Umbilical cord (tissue), 2 donors: Measurements from ENCODE around the gene PTAFR. TPM values are rescaled to one million over a fixed set of nuclear protein-coding genes. Genes with fewer than 3 reads are reported as not detected.

ENCODE experiments used
- DNase-seq: peaks from one replicate; pipeline ENCODE4 v3.0.0-alpha.2; 2015; ENCODE audit warnings: low spot score
- total RNA-seq: library from RNA; depleted of rRNA; stranded (reverse); fragments of >200 nt; gene quantifications from one replicate; pipeline ENCODE4 v1.2.3, GENCODE V29; 2014; ENCODE audit warnings: low replicate concordance; ENCODE audit not compliant: insufficient read depth

The PTAFR gene
- total RNA-seq, 1 donor from 2014 or later: 3.4 TPM

GRCh38 chr1:28119556-28119955 lies 56.9 kb downstream of the PTAFR start:
- no peak for DNase-seq

GRCh38 chr1:28118640-28119307 lies 57.7 kb downstream of the PTAFR start:
- DNase-seq: no peak

GRCh38 chr1:28115267-28115666 lies 61.2 kb downstream of the PTAFR start:
- no peak for DNase-seq

- no peak for DNase-seq
Measured at GRCh38 chr1:28114844-28115243, 61.6 kb downstream of the PTAFR start.

GRCh38 chr1:28113242-28113572 lies 63.3 kb downstream of the PTAFR start:
- DNase-seq: no peak

- DNase-seq: peak; percentile 12
Measured at GRCh38 chr1:28112388-28113241, 63.9 kb downstream of the PTAFR start.

- DNase-seq: no peak
Measured at GRCh38 chr1:28111157-28111556, 65.3 kb downstream of the PTAFR start.

GRCh38 chr1:28110555-28110954 lies 65.9 kb downstream of the PTAFR start:
- DNase-seq: no peak

- DNase-seq: no peak
Measured at GRCh38 chr1:28109639-28110038, 66.9 kb downstream of the PTAFR start.

- no peak for DNase-seq
Measured at GRCh38 chr1:28108001-28108400, 68.5 kb downstream of the PTAFR start.

GRCh38 chr1:28104866-28105467 lies 71.5 kb downstream of the PTAFR start:
- peak; percentile 63 for DNase-seq

GRCh38 chr1:28102189-28102588 lies 74.3 kb downstream of the PTAFR start:
- DNase-seq: no peak

GRCh38 chr1:28099050-28099769 lies 77.3 kb downstream of the PTAFR start:
- no peak for DNase-seq

Other genes with a start within 250 kb of the PTAFR start
- gene SMPDL3B, start 241.7 kb downstream of the PTAFR start, total RNA-seq: 1.2 TPM
- 3.9 TPM for gene XKR8, start 216.7 kb downstream of the PTAFR start, total RNA-seq
- 7.2 TPM for gene EYA3, start 88.1 kb downstream of the PTAFR start, total RNA-seq
- 37.6 TPM for gene DNAJC8, start 56.3 kb upstream of the PTAFR start, total RNA-seq
- 54.9 TPM for gene ATP5IF1, start 59.4 kb upstream of the PTAFR start, total RNA-seq
- 12.5 TPM for gene SESN2, start 82.8 kb upstream of the PTAFR start, total RNA-seq
- gene MED18, start 152.3 kb upstream of the PTAFR start, total RNA-seq: 8.9 TPM
- gene PHACTR4, start 193.1 kb upstream of the PTAFR start, total RNA-seq: 10.8 TPM